A549 (cell line): ENCODE results near the gene FILIP1L. TPM values are rescaled to one million over a fixed set of nuclear protein-coding genes. Genes with fewer than 3 reads are reported as not detected.
A peak's percentile ranks its signal among the peaks of the same experiment; 100 is the strongest.

Source experiments
- ATAC-seq, 2 experiments: fragments of 200-7000 bp in 1 of 2; fragments of >200 bp in 1 of 2; cut with Nextera tagmentation in 1 of 2; cut with Tn5 transposase in 1 of 2; 3 replicates each; pipeline versions ENCODE4 v1.8.0 to v1.9.1; 2018 to 2020; ENCODE audit warnings: mild to moderate bottlenecking in 1 of 2, moderate library complexity in 1 of 2
- CTCF ChIA-PET: fragments of 300-600 bp; sonication (Branson Sonifier 250); formaldehyde crosslinking; extraction: SDS; loops from one replicate; lab custom pipeline; 2021; ENCODE audit warnings: antibody characterized with exemption, inconsistent platforms; lab: Yijun Ruan, JAX
- POLR2A ChIA-PET: fragments of 350-600 bp; formaldehyde crosslinking; extraction: SDS; loops from one replicate; lab custom pipeline; 2021; ENCODE audit warnings: antibody characterized with exemption, inconsistent platforms; lab: Yijun Ruan, JAX
- DNase-seq, 2 experiments: peaks; one replicate each; pipeline versions ENCODE4 v3.0.0 to v3.0.0-alpha.2; 2011 to 2016; ENCODE audit warnings: low read depth in 1 of 2, low spot score in 1 of 2
- FAIRE-seq: peaks from 2 replicates; lab custom pipeline; 2011; peaks lifted over from hg19 to GRCh38; lab: Jason Lieb, UNC
- H3K27ac ChIP-seq, 2 experiments: fragments of >200 bp; sonication (Bioruptor Twin); formaldehyde crosslinking; 3 replicates each; pipeline ENCODE4 v1.5.1; 2016 to 2017
- H3K4me1 ChIP-seq: fragments of >200 bp; sonication (Bioruptor Twin); formaldehyde crosslinking; 3 replicates; pipeline ENCODE4 v1.6.1; 2016
- H3K4me2 ChIP-seq: fragments of >200 bp; sonication (Bioruptor Twin); formaldehyde crosslinking; 3 replicates; pipeline ENCODE4 v1.6.1; 2016
- H3K4me3 ChIP-seq: fragments of >200 bp; sonication (Bioruptor Twin); formaldehyde crosslinking; 3 replicates; pipeline ENCODE4 v1.5.1; 2016
- H3K9me3 ChIP-seq: fragments of >200 bp; sonication (Bioruptor Twin); formaldehyde crosslinking; 3 replicates; pipeline ENCODE4 v1.6.1; 2016
- BHLHE40 ChIP-seq: IDR thresholded peaks from 2 replicates; pipeline ENCODE4 v1.6.1; 2012; ENCODE audit warnings: low read depth, low read length, inconsistent platforms
- CEBPB ChIP-seq, 2 experiments: fragments of >200 bp in 1 of 2; sonication (Bioruptor Twin) in 1 of 2; formaldehyde crosslinking in 1 of 2; IDR thresholded peaks; 2 replicates each; pipeline ENCODE4 v1.6.1; 2012 to 2016
- CHD2 ChIP-seq: fragments of 150-350 bp; IDR thresholded peaks from 2 replicates; pipeline ENCODE4 v1.6.1; 2014; ENCODE audit warnings: low read length; ENCODE audit not compliant: partially characterized antibody
- ESRRA ChIP-seq: fragments of 150-350 bp; IDR thresholded peaks from 2 replicates; pipeline ENCODE4 v1.6.1; 2014; ENCODE audit warnings: mild to moderate bottlenecking, low read length, borderline replicate concordance
- GATA3 ChIP-seq: IDR thresholded peaks from 2 replicates; pipeline ENCODE4 v1.6.1; 2012; ENCODE audit warnings: borderline replicate concordance
- JUNB ChIP-seq: fragments of >200 bp; sonication (Bioruptor Twin); formaldehyde crosslinking; IDR thresholded peaks from 2 replicates; pipeline ENCODE4 v1.6.1; 2016
- KDM5A ChIP-seq: fragments of 200-600 bp; sonication (generic); IDR thresholded peaks from 2 replicates; pipeline ENCODE4 v1.6.1; 2016; ENCODE audit warnings: antibody characterized with exemption, mild to moderate bottlenecking
- NFE2L2 ChIP-seq: fragments of 150-350 bp; conservative IDR thresholded peaks from 2 replicates; pipeline ENCODE4 v1.6.1; 2014; ENCODE audit warnings: low read length
- NR3C1 ChIP-seq: fragments of >200 bp; sonication (Bioruptor Twin); formaldehyde crosslinking; IDR thresholded peaks from 3 replicates; pipeline ENCODE4 v1.6.1; 2017
- PHF8 ChIP-seq: fragments of 200-600 bp; sonication (generic); IDR thresholded peaks from 2 replicates; pipeline ENCODE4 v1.6.1; 2016; ENCODE audit warnings: low read depth, mild to moderate bottlenecking, antibody characterized with exemption, moderate library complexity, borderline replicate concordance
- POLR2A ChIP-seq: IDR thresholded peaks from 2 replicates; pipeline ENCODE4 v1.6.1; 2012; ENCODE audit warnings: mild to moderate bottlenecking, low read length
- POLR2AphosphoS2 ChIP-seq: conservative IDR thresholded peaks from 2 replicates; pipeline ENCODE4 v1.6.1; 2012; ENCODE audit warnings: low read length, improper control_type of control experiment, inconsistent platforms
- RAD21 ChIP-seq, 2 experiments: fragments of >200 bp in 1 of 2; sonication (Bioruptor Twin) in 1 of 2; formaldehyde crosslinking in 1 of 2; IDR thresholded peaks in 1 of 2; conservative IDR thresholded peaks in 1 of 2; 2 replicates in 1 of 2; 3 replicates in 1 of 2; pipeline ENCODE4 v1.6.1; 2012 to 2018; ENCODE audit warnings: inconsistent platforms in 1 of 2
- RCOR1 ChIP-seq: fragments of 150-350 bp; IDR thresholded peaks from 2 replicates; pipeline ENCODE4 v1.6.1; 2014; ENCODE audit warnings: antibody characterized with exemption, low read length, low read depth
- SMC3 ChIP-seq: fragments of >200 bp; sonication (Bioruptor Twin); formaldehyde crosslinking; IDR thresholded peaks from 3 replicates; pipeline ENCODE4 v1.6.1; 2018; ENCODE audit warnings: inconsistent platforms
- TFCP2L1 ChIP-seq: fragments of 250-450 bp; sonication (Bioruptor Pico); IDR thresholded peaks from 2 replicates; pipeline ENCODE4 v1.5.0; 2021; ENCODE audit warnings: mild to moderate bottlenecking
- TP53 ChIP-seq: fragments of 250-450 bp; sonication (Bioruptor Pico); IDR thresholded peaks from 2 replicates; pipeline ENCODE4 v1.5.0; 2021; ENCODE audit warnings: mild to moderate bottlenecking, moderate library complexity
- ZC3H11A ChIP-seq: fragments of 450-650 bp; IDR thresholded peaks from 2 replicates; pipeline ENCODE4 v1.6.1; 2014; ENCODE audit warnings: antibody characterized with exemption, mild to moderate bottlenecking
- WGBS: methylation state at CpG from one replicate; pipeline ENCODE4 v1.1.6; 2017; ENCODE audit errors: missing lambda C conversion rate; 5-methylcytosine and 5-hydroxymethylcytosine counted together
- polyA plus RNA-seq, 4 experiments: library from polyadenylated mRNA; depleted of rRNA in 3 of 4; stranded (reverse); fragments of >200 nt; fragmentation: RNase III in 1 of 4; extraction: RNeasy Plus Mini Kit Qiagen cat#74134 plus additional on column Dnase treatment in 1 of 4; gene quantifications; 2 replicates in 3 of 4; 3 replicates in 1 of 4; pipeline ENCODE4 v1.2.3, GENCODE V29; 2011 to 2017
- TF ChIP-seq, protein P1 (sequence below): IDR thresholded peaks from 2 replicates; pipeline ENCODE4 v1.6.1; 2012; ENCODE audit warnings: low read depth, borderline replicate concordance
- TF ChIP-seq, protein P2 (sequence below): IDR thresholded peaks from 2 replicates; pipeline ENCODE4 v1.6.1; 2012
- TF ChIP-seq, protein P3 (sequence below): fragments of 450-650 bp; IDR thresholded peaks from 2 replicates; pipeline ENCODE4 v1.6.1; 2014; ENCODE audit warnings: antibody characterized with exemption
- TF ChIP-seq, protein P4 (sequence below): fragments of >200 bp; sonication (Bioruptor Twin); formaldehyde crosslinking; IDR thresholded peaks from 2 replicates; pipeline ENCODE4 v1.6.1; 2016

FILIP1L gene
- polyA plus RNA-seq, 2 of the 4 experiments (the other 2 are of a cell fraction) = 0.19 to 0.45 TPM

DNA sequence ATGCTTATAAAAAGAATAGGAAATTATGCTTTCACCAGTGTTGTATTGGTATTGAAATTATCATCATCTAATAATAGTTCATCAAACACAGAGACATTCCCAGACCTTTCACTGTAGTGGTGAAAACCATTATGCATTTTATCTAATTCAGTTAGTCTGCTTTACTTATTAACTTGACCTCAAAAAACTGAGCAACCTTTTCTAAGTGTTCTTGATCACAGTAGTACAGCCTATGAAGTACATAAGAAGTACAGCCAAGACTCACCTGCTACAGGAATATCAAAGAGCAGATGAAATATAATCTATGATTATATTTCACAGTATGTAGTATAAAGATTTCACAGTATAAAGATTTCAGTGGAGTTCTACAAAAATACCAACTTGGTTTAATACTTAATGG, 75.2 kb downstream of the FILIP1L start:
- ChIA-PET CTCF (interaction anchor here (0.7 kb wide), 1 partner anchor 196 kb away, joined by 3 read pairs; no protein-coding TSS in a partner anchor), POLR2A (no interaction called here)
- H3K4me3 ChIP-seq = no peak overlapping the region
- H3K9me3 ChIP-seq = no peaks in the 10 kb centered on the region
- H3K4me1 ChIP-seq = peaks cover 43% of the 10 kb centered on the region
- no peak for ATAC-seq
- TF ChIP-seq JUNB = no peak
- no peak for TF ChIP-seq POLR2A
- no peak for TF ChIP-seq SMC3
- TF ChIP-seq, all 56 proteins: peak for 0
- FAIRE-seq (peak; percentile 49), DNase-seq (no peak)
- Histone ChIP-seq H3K27ac (no peak overlapping the region), H3K4me2 (no peak overlapping the region)

DNA sequence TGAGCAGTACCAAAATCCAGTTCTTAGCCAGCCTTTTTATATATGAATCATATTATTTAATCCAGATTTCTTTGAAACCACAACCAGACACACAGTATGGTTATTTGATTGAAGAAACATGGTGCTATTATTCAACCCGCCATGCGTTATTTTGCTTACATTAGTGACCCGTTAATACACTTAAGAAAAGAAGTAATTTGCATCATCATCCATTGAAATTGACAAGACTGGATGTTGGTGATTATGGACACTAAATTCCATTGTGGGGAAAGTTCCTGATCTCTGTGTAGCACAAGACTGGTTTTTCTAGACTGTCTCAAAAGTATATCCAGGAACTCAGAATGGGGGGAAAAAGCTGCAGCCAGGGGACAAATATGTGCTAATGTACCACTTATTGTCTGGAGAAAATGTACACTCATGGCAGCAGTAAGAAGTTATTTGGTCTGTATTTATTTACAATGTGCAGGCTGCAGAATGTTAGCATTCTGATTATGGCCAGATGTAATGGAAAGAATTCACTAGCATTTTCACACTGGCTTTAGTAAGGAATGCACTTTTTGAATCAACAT, 80.3 kb downstream of the FILIP1L start:
- DNase-seq (no peak), FAIRE-seq (no peak), ATAC-seq (no peak)
- no peaks in the 10 kb centered on the region for H3K9me3 ChIP-seq
- 85% methylated on average over 3 of the region's 3 CpGs for WGBS
- peak overlapping the region; percentile 6 to 21; a peak in 2 of 6 replicates for H3K27ac ChIP-seq
- POLR2A ChIA-PET = interaction anchor here (2.2 kb wide), 1 partner anchor 227 kb away, joined by 9 read pairs; the partner anchor contains the start of gene TBC1D23
- no peak overlapping the region for H3K4me3 ChIP-seq
- TF ChIP-seq CHD2 (no peak), TFCP2L1 (no peak), ZC3H11A (no peak), NR3C1 (no peak), KDM5A (no peak), GATA3 (no peak), BHLHE40 (no peak), ESRRA (no peak), RCOR1 (no peak), TP53 (CRISPR knock-in tag) (no peak), RAD21 (conservative IDR thresholded peaks at IDR 0.05 in 1 of 2, IDR thresholded peaks at IDR 0.05 in 1 of 2) (no peak), POLR2AphosphoS2 (no peak), CEBPB (IDR thresholded peaks at IDR 0.05) (no peak), NFE2L2 (no peak), PHF8 (no peak)
- TF ChIP-seq, protein P1, sequence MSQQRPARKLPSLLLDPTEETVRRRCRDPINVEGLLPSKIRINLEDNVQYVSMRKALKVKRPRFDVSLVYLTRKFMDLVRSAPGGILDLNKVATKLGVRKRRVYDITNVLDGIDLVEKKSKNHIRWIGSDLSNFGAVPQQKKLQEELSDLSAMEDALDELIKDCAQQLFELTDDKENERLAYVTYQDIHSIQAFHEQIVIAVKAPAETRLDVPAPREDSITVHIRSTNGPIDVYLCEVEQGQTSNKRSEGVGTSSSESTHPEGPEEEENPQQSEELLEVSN = no peak
- TF ChIP-seq, protein P2, sequence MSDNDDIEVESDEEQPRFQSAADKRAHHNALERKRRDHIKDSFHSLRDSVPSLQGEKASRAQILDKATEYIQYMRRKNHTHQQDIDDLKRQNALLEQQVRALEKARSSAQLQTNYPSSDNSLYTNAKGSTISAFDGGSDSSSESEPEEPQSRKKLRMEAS = no peak
- TF ChIP-seq, protein P3, sequence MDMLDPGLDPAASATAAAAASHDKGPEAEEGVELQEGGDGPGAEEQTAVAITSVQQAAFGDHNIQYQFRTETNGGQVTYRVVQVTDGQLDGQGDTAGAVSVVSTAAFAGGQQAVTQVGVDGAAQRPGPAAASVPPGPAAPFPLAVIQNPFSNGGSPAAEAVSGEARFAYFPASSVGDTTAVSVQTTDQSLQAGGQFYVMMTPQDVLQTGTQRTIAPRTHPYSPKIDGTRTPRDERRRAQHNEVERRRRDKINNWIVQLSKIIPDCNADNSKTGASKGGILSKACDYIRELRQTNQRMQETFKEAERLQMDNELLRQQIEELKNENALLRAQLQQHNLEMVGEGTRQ = no peak
- TF ChIP-seq, protein P4, sequence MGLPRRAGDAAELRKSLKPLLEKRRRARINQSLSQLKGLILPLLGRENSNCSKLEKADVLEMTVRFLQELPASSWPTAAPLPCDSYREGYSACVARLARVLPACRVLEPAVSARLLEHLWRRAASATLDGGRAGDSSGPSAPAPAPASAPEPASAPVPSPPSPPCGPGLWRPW = no peak
- peaks cover 31% of the 10 kb centered on the region for H3K4me1 ChIP-seq
- H3K4me2 ChIP-seq = peak overlapping the region; percentile 13
- CTCF ChIA-PET = no interaction called here

DNA sequence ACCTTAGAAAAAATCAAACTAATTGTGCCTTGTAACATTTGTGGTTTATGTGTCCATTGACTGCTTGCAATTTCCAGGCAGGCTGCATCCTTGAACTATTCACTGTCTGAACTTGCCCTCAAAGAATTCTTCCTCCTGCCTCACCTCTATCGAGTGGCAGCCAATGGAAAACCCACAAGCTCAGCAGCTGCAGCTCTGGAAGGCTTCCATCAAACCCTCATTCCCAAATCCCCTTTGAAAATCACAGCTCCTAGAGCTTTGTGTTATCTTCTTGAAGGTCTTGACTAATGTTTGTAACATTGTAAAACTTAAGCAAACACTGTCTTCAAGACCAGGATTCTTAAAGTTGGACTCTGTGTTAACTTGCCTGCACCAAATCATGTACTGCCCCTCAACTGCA, 81.1 kb downstream of the FILIP1L start:
- FAIRE-seq = no peak
- peak in 1 of 2 experiments; percentile 37 for DNase-seq
- Histone ChIP-seq H3K4me3 (no peak overlapping the region), H3K27ac (peak overlapping the region; percentile 7 to 21; a peak in 1 of 6 replicates), H3K9me3 (no peaks in the 10 kb centered on the region), H3K4me1 (peaks cover 31% of the 10 kb centered on the region), H3K4me2 (peak overlapping the region; percentile 13)
- 18% methylated on average over 1 of the region's 1 CpG for WGBS
- no peak for TF ChIP-seq RAD21 (conservative IDR thresholded peaks at IDR 0.05 in 1 of 2, IDR thresholded peaks at IDR 0.05 in 1 of 2)
- TF ChIP-seq GATA3 = 0 out of 2 replicates have a peak, but pooled peaks have one; percentile 26
- ChIA-PET CTCF (interaction anchor here (1.1 to 1.4 kb wide), 2 partner anchors 24 to 31 kb away, joined by 3 read pairs; no protein-coding TSS in a partner anchor), POLR2A (interaction anchor here (1.9 to 2.2 kb wide), 2 partner anchors 14 to 227 kb away, joined by 5 to 9 read pairs; partner anchors contain the start of gene TBC1D23)
- peak; percentile 24 to 58; a peak in 3 of 6 replicates for ATAC-seq
